NCI-H524 (cell line): Measurements from ENCODE around the gene CDC6.
A peak's percentile ranks its signal among the peaks of the same experiment; 100 is the strongest.

ENCODE experiments used
- DNase-seq, 2 experiments: peaks; one replicate each; lab custom pipeline; 2025; lab: John Stamatoyannopoulos, UW

Gene CDC6

GRCh38 chr17:40323391-40324381, 36.0 kb downstream of the CDC6 start:
- DNase-seq: no peak

- DNase-seq: no peak
Measured at GRCh38 chr17:40325156-40326013, 37.7 kb downstream of the CDC6 start.

GRCh38 chr17:40326014-40326831, 38.5 kb downstream of the CDC6 start:
- no peak for DNase-seq

- no peak for DNase-seq
Measured at GRCh38 chr17:40326832-40327199, 39.1 kb downstream of the CDC6 start.

- DNase-seq: no peak
Measured at GRCh38 chr17:40327244-40327729, 39.6 kb downstream of the CDC6 start.

- DNase-seq: no peak
Measured at GRCh38 chr17:40327735-40328385, 40.2 kb downstream of the CDC6 start.

GRCh38 chr17:40328386-40328766, 40.7 kb downstream of the CDC6 start:
- no peak for DNase-seq

GRCh38 chr17:40329839-40330794, 42.4 kb downstream of the CDC6 start:
- peak; percentile 61 to 84 for DNase-seq

- no peak for DNase-seq
Measured at GRCh38 chr17:40330850-40331470, 43.3 kb downstream of the CDC6 start.

- no peak for DNase-seq
Measured at GRCh38 chr17:40331743-40332641, 44.3 kb downstream of the CDC6 start.

GRCh38 chr17:40333781-40334448, 46.2 kb downstream of the CDC6 start:
- no peak for DNase-seq

- DNase-seq: no peak
Measured at GRCh38 chr17:40335620-40336019, 47.9 kb downstream of the CDC6 start.

GRCh38 chr17:40337351-40337750, 49.7 kb downstream of the CDC6 start:
- DNase-seq: no peak

GRCh38 chr17:40338058-40338457, 50.4 kb downstream of the CDC6 start:
- no peak for DNase-seq

- peak; percentile 16 to 69 for DNase-seq
Measured at GRCh38 chr17:40338941-40339649, 51.4 kb downstream of the CDC6 start.

- no peak for DNase-seq
Measured at GRCh38 chr17:40340327-40340726, 52.6 kb downstream of the CDC6 start.
